SK-N-SH (cell line): ENCODE measurements around the gene SETD4. TPM values are rescaled to one million over a fixed set of nuclear protein-coding genes. Genes with fewer than 3 reads are reported as not detected.

Experiments used
- CTCF ChIA-PET: fragments of 300-600, 350-600 bp; formaldehyde crosslinking; extraction: SDS; loops from one replicate; lab custom pipeline; 2021; lab: Yijun Ruan, JAX
- POLR2A ChIA-PET: fragments of 350-600 bp; sonication (Branson Sonifier 250); formaldehyde crosslinking; extraction: SDS; loops from one replicate; lab custom pipeline; 2020; ENCODE audit warnings: antibody characterized with exemption, inconsistent platforms; lab: Yijun Ruan, JAX
- DNase-seq: peaks from one replicate; pipeline ENCODE4 v3.0.0; 2012
- H2AFZ ChIP-seq: fragments of 200-600 bp; sonication (generic); 2 replicates; pipeline ENCODE4 v1.8.1; 2016; ENCODE audit warnings: antibody characterized with exemption, mild to moderate bottlenecking, low read depth
- H3F3A ChIP-seq: fragments of 200-600 bp; sonication (generic); replicated peaks from 2 replicates; pipeline ENCODE3; 2016; ENCODE audit warnings: antibody characterized with exemption, mild to moderate bottlenecking; ENCODE audit not compliant: insufficient read depth
- H3K27ac ChIP-seq, 2 experiments: fragments of 200-500 bp in 1 of 2; fragments of 200-600 bp in 1 of 2; sonication (Bioruptor generic) in 1 of 2; sonication (generic), shearing (Covaris generic) in 1 of 2; 2 replicates each; pipeline versions ENCODE4 v1.5.1 to v1.6.1; 2014 to 2016; ENCODE audit warnings: low read depth in 2 of 2, inconsistent platforms in 1 of 2, low read length in 1 of 2, mild to moderate bottlenecking in 1 of 2, mixed read lengths in 1 of 2
- H3K27me3 ChIP-seq: fragments of 200-600 bp; sonication (generic), shearing (Covaris generic); 2 replicates; pipeline ENCODE4 v1.6.1; 2016; ENCODE audit warnings: mixed run types; ENCODE audit not compliant: insufficient read depth
- H3K36me3 ChIP-seq, 2 experiments: fragments of 200-500 bp in 1 of 2; fragments of 200-600 bp in 1 of 2; sonication (Bioruptor generic) in 1 of 2; sonication (generic) in 1 of 2; replicated peaks in 1 of 2; 2 replicates each; pipeline versions ENCODE3 to v1.5.1; 2014 to 2016; ENCODE audit warnings: low read length in 1 of 2, mild to moderate bottlenecking in 1 of 2; ENCODE audit not compliant: insufficient read depth in 2 of 2, control insufficient read depth in 1 of 2
- H3K4me1 ChIP-seq, 2 experiments: fragments of 200-500 bp in 1 of 2; fragments of 200-600 bp in 1 of 2; sonication (Bioruptor generic) in 1 of 2; sonication (generic), shearing (Covaris generic) in 1 of 2; 2 replicates each; pipeline versions ENCODE4 v1.5.1 to v1.6.1; 2014 to 2016; ENCODE audit warnings: low read depth in 1 of 2, low read length in 1 of 2, mixed run types in 1 of 2; ENCODE audit not compliant: insufficient read depth in 2 of 2, control insufficient read depth in 1 of 2
- H3K4me2 ChIP-seq: fragments of 200-600 bp; sonication (generic), shearing (Covaris generic); 2 replicates; pipeline ENCODE4 v1.6.1; 2017; ENCODE audit warnings: mixed run types
- H3K4me3 ChIP-seq, 2 experiments: fragments of 200-500 bp in 1 of 2; fragments of 200-600 bp in 1 of 2; sonication (Bioruptor generic) in 1 of 2; sonication (generic), shearing (Covaris generic) in 1 of 2; 2 replicates each; pipeline versions ENCODE4 v1.5.1 to v1.8.1; 2014 to 2016; ENCODE audit warnings: low read depth in 2 of 2, inconsistent platforms in 1 of 2, low read length in 1 of 2, mild to moderate bottlenecking in 1 of 2, mixed read lengths in 1 of 2, moderate library complexity in 1 of 2
- H3K79me2 ChIP-seq: fragments of 200-600 bp; sonication (generic); 2 replicates; pipeline ENCODE4 v1.8.1; 2017; ENCODE audit warnings: mild to moderate bottlenecking; ENCODE audit not compliant: insufficient read depth
- H3K9ac ChIP-seq: fragments of 200-600 bp; sonication (generic); 2 replicates; pipeline ENCODE4 v1.6.1; 2017; ENCODE audit warnings: mixed run types
- H3K9me2 ChIP-seq: fragments of 200-600 bp; sonication (generic); 2 replicates; pipeline ENCODE4 v1.6.1; 2017; ENCODE audit warnings: mixed run types
- H3K9me3 ChIP-seq: fragments of 200-600 bp; sonication (generic); 2 replicates; pipeline ENCODE4 v1.6.1; 2017; ENCODE audit warnings: mixed run types, mild to moderate bottlenecking, moderate library complexity
- H4K20me1 ChIP-seq: fragments of 200-600 bp; sonication (generic); 2 replicates; pipeline ENCODE4 v1.6.1; 2017; ENCODE audit warnings: mild to moderate bottlenecking, mixed run types; ENCODE audit not compliant: insufficient read depth
- ELF1 ChIP-seq: IDR thresholded peaks from 2 replicates; pipeline ENCODE4 v1.4.0; 2012
- EZH2phosphoT487 ChIP-seq: fragments of 200-600 bp; sonication (generic); IDR thresholded peaks from 2 replicates; pipeline ENCODE4 v1.6.1; 2017; ENCODE audit warnings: low read depth, mixed run types, mild to moderate bottlenecking, antibody characterized with exemption, moderate library complexity, borderline replicate concordance
- FOXJ3 ChIP-seq: sonication (generic); formaldehyde crosslinking; IDR thresholded peaks from 2 replicates; pipeline ENCODE4 v1.5.1; 2020; ENCODE audit warnings: mild to moderate bottlenecking, missing genetic modification reagents
- FOXM1 ChIP-seq: IDR thresholded peaks from 2 replicates; pipeline ENCODE4 v1.4.0; 2012; ENCODE audit warnings: low read depth, mild to moderate bottlenecking
- GABPA ChIP-seq: IDR thresholded peaks from 2 replicates; pipeline ENCODE4 v1.4.0; 2012; ENCODE audit warnings: low read depth, mild to moderate bottlenecking
- GATA2 ChIP-seq: sonication (generic); formaldehyde crosslinking; IDR thresholded peaks from 2 replicates; pipeline ENCODE4 v1.5.0; 2020; ENCODE audit warnings: mild to moderate bottlenecking, missing genetic modification reagents
- RXRA ChIP-seq: IDR thresholded peaks from 2 replicates; pipeline ENCODE4 v1.4.0; 2012; ENCODE audit warnings: low read depth, mild to moderate bottlenecking, borderline replicate concordance
- USF1 ChIP-seq: IDR thresholded peaks from 2 replicates; pipeline ENCODE4 v1.4.0; 2012; ENCODE audit warnings: low read depth, borderline replicate concordance
- WGBS: methylation state at CpG from one replicate; pipeline ENCODE4 v1.1.6; 2017; ENCODE audit warnings: low lambda C conversion rate; 5-methylcytosine and 5-hydroxymethylcytosine counted together
- polyA plus RNA-seq, 3 experiments: library from polyadenylated mRNA; depleted of rRNA; stranded (reverse); fragments of >200 nt; gene quantifications; 2 replicates each; pipeline ENCODE4 v1.2.3, GENCODE V29; 2012
- TF ChIP-seq, protein P1 (sequence below): fragments of 200-600 bp; sonication (generic); IDR thresholded peaks from 2 replicates; pipeline ENCODE4 v1.6.1; 2017; ENCODE audit warnings: antibody characterized with exemption, mild to moderate bottlenecking, moderate library complexity
- TF ChIP-seq, protein P2 (sequence below): IDR thresholded peaks from 2 replicates; pipeline ENCODE4; 2012
- TF ChIP-seq, protein P3 (sequence below): IDR thresholded peaks from 2 replicates; pipeline ENCODE4 v1.6.1; 2012; ENCODE audit warnings: mild to moderate bottlenecking, low read depth, low read length, moderate library complexity
- TF ChIP-seq, protein P4 (sequence below): fragments of 150-350 bp; IDR thresholded peaks from 2 replicates; pipeline ENCODE4 v1.6.1; 2016; ENCODE audit warnings: mild to moderate bottlenecking, low read depth, low read length

SETD4 gene
- polyA plus RNA-seq, 1 of the 3 experiments (the other 2 are of a cell fraction) = 15.9 TPM

- H3K4me3 ChIP-seq = no peak overlapping the region
- H4K20me1 ChIP-seq = no peaks in the 10 kb centered on the region
- TF ChIP-seq, protein P1, sequence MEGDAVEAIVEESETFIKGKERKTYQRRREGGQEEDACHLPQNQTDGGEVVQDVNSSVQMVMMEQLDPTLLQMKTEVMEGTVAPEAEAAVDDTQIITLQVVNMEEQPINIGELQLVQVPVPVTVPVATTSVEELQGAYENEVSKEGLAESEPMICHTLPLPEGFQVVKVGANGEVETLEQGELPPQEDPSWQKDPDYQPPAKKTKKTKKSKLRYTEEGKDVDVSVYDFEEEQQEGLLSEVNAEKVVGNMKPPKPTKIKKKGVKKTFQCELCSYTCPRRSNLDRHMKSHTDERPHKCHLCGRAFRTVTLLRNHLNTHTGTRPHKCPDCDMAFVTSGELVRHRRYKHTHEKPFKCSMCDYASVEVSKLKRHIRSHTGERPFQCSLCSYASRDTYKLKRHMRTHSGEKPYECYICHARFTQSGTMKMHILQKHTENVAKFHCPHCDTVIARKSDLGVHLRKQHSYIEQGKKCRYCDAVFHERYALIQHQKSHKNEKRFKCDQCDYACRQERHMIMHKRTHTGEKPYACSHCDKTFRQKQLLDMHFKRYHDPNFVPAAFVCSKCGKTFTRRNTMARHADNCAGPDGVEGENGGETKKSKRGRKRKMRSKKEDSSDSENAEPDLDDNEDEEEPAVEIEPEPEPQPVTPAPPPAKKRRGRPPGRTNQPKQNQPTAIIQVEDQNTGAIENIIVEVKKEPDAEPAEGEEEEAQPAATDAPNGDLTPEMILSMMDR = no peak
- no peak for TF ChIP-seq GATA2
- TF ChIP-seq EZH2phosphoT487 = no peak
- no peak for TF ChIP-seq ELF1
- TF ChIP-seq FOXJ3 (CRISPR knock-in tag) = no peak
- no peak for TF ChIP-seq RXRA
- TF ChIP-seq GABPA = no peak
- TF ChIP-seq, protein P2, sequence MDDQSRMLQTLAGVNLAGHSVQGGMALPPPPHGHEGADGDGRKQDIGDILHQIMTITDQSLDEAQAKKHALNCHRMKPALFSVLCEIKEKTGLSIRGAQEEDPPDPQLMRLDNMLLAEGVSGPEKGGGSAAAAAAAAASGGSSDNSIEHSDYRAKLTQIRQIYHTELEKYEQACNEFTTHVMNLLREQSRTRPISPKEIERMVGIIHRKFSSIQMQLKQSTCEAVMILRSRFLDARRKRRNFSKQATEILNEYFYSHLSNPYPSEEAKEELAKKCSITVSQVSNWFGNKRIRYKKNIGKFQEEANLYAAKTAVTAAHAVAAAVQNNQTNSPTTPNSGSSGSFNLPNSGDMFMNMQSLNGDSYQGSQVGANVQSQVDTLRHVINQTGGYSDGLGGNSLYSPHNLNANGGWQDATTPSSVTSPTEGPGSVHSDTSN = no peak
- TF ChIP-seq, protein P3, sequence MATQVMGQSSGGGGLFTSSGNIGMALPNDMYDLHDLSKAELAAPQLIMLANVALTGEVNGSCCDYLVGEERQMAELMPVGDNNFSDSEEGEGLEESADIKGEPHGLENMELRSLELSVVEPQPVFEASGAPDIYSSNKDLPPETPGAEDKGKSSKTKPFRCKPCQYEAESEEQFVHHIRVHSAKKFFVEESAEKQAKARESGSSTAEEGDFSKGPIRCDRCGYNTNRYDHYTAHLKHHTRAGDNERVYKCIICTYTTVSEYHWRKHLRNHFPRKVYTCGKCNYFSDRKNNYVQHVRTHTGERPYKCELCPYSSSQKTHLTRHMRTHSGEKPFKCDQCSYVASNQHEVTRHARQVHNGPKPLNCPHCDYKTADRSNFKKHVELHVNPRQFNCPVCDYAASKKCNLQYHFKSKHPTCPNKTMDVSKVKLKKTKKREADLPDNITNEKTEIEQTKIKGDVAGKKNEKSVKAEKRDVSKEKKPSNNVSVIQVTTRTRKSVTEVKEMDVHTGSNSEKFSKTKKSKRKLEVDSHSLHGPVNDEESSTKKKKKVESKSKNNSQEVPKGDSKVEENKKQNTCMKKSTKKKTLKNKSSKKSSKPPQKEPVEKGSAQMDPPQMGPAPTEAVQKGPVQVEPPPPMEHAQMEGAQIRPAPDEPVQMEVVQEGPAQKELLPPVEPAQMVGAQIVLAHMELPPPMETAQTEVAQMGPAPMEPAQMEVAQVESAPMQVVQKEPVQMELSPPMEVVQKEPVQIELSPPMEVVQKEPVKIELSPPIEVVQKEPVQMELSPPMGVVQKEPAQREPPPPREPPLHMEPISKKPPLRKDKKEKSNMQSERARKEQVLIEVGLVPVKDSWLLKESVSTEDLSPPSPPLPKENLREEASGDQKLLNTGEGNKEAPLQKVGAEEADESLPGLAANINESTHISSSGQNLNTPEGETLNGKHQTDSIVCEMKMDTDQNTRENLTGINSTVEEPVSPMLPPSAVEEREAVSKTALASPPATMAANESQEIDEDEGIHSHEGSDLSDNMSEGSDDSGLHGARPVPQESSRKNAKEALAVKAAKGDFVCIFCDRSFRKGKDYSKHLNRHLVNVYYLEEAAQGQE = no peak
- TF ChIP-seq FOXM1 = no peak
- no peak for TF ChIP-seq USF1
- TF ChIP-seq, protein P4, sequence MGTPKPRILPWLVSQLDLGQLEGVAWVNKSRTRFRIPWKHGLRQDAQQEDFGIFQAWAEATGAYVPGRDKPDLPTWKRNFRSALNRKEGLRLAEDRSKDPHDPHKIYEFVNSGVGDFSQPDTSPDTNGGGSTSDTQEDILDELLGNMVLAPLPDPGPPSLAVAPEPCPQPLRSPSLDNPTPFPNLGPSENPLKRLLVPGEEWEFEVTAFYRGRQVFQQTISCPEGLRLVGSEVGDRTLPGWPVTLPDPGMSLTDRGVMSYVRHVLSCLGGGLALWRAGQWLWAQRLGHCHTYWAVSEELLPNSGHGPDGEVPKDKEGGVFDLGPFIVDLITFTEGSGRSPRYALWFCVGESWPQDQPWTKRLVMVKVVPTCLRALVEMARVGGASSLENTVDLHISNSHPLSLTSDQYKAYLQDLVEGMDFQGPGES = no peak
- no peak overlapping the region for H3K9ac ChIP-seq
- H3K9me2 ChIP-seq = no peaks in the 10 kb centered on the region
- H3K4me1 ChIP-seq = peaks cover 5 to 6% of the 10 kb centered on the region in 2 experiments; a peak in 3 of 4 replicates
- no peaks in the 10 kb centered on the region for H3K9me3 ChIP-seq
- peaks cover 8% of the 10 kb centered on the region for H3F3A ChIP-seq
- ChIA-PET POLR2A (no interaction called here), CTCF (interaction anchor here (1.3 kb wide), 1 partner anchor 28 kb away, joined by 5 read pairs; no protein-coding TSS in a partner anchor)
- H3K27me3 ChIP-seq = no peaks in the 10 kb centered on the region
- H3K4me2 ChIP-seq = no peak overlapping the region
- no peak overlapping the region for H3K27ac ChIP-seq
- H3K36me3 ChIP-seq = peaks cover 0 to 2% of the 10 kb centered on the region in 2 experiments
- H3K79me2 ChIP-seq = peaks cover 10% of the 10 kb centered on the region
- 83% methylated on average over 14 of the region's 14 CpGs for WGBS
- H2AFZ ChIP-seq = no peak overlapping the region
- no peak for DNase-seq
Measured at GRCh38 chr21:36063375-36064084, 3.2 kb upstream of the SETD4 start.
